Mucosa of stomach (tissue), 1 donor: ENCODE data around the gene ESYT2.

Experiments
- H3K27me3 ChIP-seq: one replicate; pipeline ENCODE4 v1.7.0; 2013; ENCODE audit warnings: mild to moderate bottlenecking, low read length; ENCODE audit not compliant: control insufficient read depth, insufficient read depth
- H3K36me3 ChIP-seq: one replicate; pipeline ENCODE4 v1.7.0; 2013; ENCODE audit warnings: low read length; ENCODE audit not compliant: control insufficient read depth, insufficient read depth
- H3K4me1 ChIP-seq: one replicate; pipeline ENCODE4 v1.7.0; 2013; ENCODE audit warnings: mild to moderate bottlenecking, low read length; ENCODE audit not compliant: control insufficient read depth, insufficient read depth
- H3K4me3 ChIP-seq: one replicate; pipeline ENCODE4 v1.7.0; 2013; ENCODE audit warnings: low read length
- H3K9ac ChIP-seq: one replicate; pipeline ENCODE4 v1.7.0; 2013; ENCODE audit warnings: mild to moderate bottlenecking, low read length, moderate library complexity
- H3K9me3 ChIP-seq: one replicate; pipeline ENCODE4 v1.7.0; 2013; ENCODE audit warnings: mild to moderate bottlenecking, low read length, moderate library complexity; ENCODE audit not compliant: control insufficient read depth
- donor health status: Pancreatic carcinoma.

Gene ESYT2

GRCh38 chr7:158751199-158751598 lies 78.1 kb downstream of the ESYT2 start:
- H3K9ac ChIP-seq = no peak overlapping the region
- H3K4me1 ChIP-seq = no peaks in the 10 kb centered on the region
- peaks cover 6% of the 10 kb centered on the region for H3K36me3 ChIP-seq
- H3K27me3 ChIP-seq = no peaks in the 10 kb centered on the region
- H3K9me3 ChIP-seq = no peaks in the 10 kb centered on the region
- no peak overlapping the region for H3K4me3 ChIP-seq

GRCh38 chr7:158750702-158751101 lies 78.6 kb downstream of the ESYT2 start:
- Histone ChIP-seq H3K36me3 (peaks cover 6% of the 10 kb centered on the region), H3K4me1 (no peaks in the 10 kb centered on the region), H3K27me3 (no peaks in the 10 kb centered on the region), H3K9me3 (no peaks in the 10 kb centered on the region), H3K4me3 (no peak overlapping the region), H3K9ac (no peak overlapping the region)

GRCh38 chr7:158749396-158749795 lies 79.9 kb downstream of the ESYT2 start:
- Histone ChIP-seq H3K36me3 (no peaks in the 10 kb centered on the region), H3K9me3 (no peaks in the 10 kb centered on the region), H3K4me1 (no peaks in the 10 kb centered on the region), H3K9ac (no peak overlapping the region), H3K4me3 (no peak overlapping the region), H3K27me3 (no peaks in the 10 kb centered on the region)

- Histone ChIP-seq H3K4me1 (no peaks in the 10 kb centered on the region), H3K36me3 (peaks cover 5% of the 10 kb centered on the region), H3K9ac (no peak overlapping the region), H3K4me3 (no peak overlapping the region), H3K27me3 (no peaks in the 10 kb centered on the region), H3K9me3 (no peaks in the 10 kb centered on the region)
These were observed 81.0 kb downstream of the ESYT2 start for GRCh38 chr7:158748335-158748734.

- Histone ChIP-seq H3K4me3 (no peak overlapping the region), H3K9ac (no peak overlapping the region), H3K27me3 (no peaks in the 10 kb centered on the region), H3K9me3 (no peaks in the 10 kb centered on the region), H3K4me1 (no peaks in the 10 kb centered on the region), H3K36me3 (peaks cover 5% of the 10 kb centered on the region)
These were observed 81.9 kb downstream of the ESYT2 start for GRCh38 chr7:158747408-158747807.

- Histone ChIP-seq H3K36me3 (peaks cover 5% of the 10 kb centered on the region), H3K9me3 (no peaks in the 10 kb centered on the region)
These were observed 82.4 kb downstream of the ESYT2 start for GRCh38 chr7:158746957-158747356.

GRCh38 chr7:158745057-158745715 lies 84.1 kb downstream of the ESYT2 start:
- Histone ChIP-seq H3K9ac (no peak overlapping the region), H3K9me3 (no peaks in the 10 kb centered on the region), H3K27me3 (no peaks in the 10 kb centered on the region), H3K36me3 (peaks cover 10% of the 10 kb centered on the region), H3K4me3 (no peak overlapping the region), H3K4me1 (peaks cover 14% of the 10 kb centered on the region)

More at GRCh38 chr7:158746957-158747356, 82.4 kb downstream of the ESYT2 start:
- Histone ChIP-seq H3K9ac (no peak overlapping the region), H3K4me3 (no peak overlapping the region), H3K27me3 (no peaks in the 10 kb centered on the region), H3K4me1 (no peaks in the 10 kb centered on the region)

GRCh38 chr7:158744070-158744469 lies 85.2 kb downstream of the ESYT2 start:
- Histone ChIP-seq H3K4me3 (no peak overlapping the region), H3K9ac (no peak overlapping the region), H3K9me3 (no peaks in the 10 kb centered on the region), H3K4me1 (peaks cover 20% of the 10 kb centered on the region), H3K36me3 (peaks cover 10% of the 10 kb centered on the region), H3K27me3 (no peaks in the 10 kb centered on the region)

GRCh38 chr7:158743219-158743618 lies 86.1 kb downstream of the ESYT2 start:
- Histone ChIP-seq H3K27me3 (no peaks in the 10 kb centered on the region), H3K9me3 (no peaks in the 10 kb centered on the region), H3K9ac (no peak overlapping the region), H3K36me3 (peaks cover 10% of the 10 kb centered on the region), H3K4me1 (peaks cover 20% of the 10 kb centered on the region), H3K4me3 (no peak overlapping the region)

- Histone ChIP-seq H3K9me3 (no peaks in the 10 kb centered on the region), H3K4me3 (no peak overlapping the region), H3K27me3 (no peaks in the 10 kb centered on the region), H3K36me3 (peaks cover 10% of the 10 kb centered on the region), H3K9ac (no peak overlapping the region), H3K4me1 (peaks cover 20% of the 10 kb centered on the region)
These were observed 87.1 kb downstream of the ESYT2 start for GRCh38 chr7:158742065-158742821.

GRCh38 chr7:158741294-158741666 lies 88.0 kb downstream of the ESYT2 start:
- Histone ChIP-seq H3K9me3 (no peaks in the 10 kb centered on the region), H3K36me3 (peaks cover 10% of the 10 kb centered on the region), H3K4me1 (peaks cover 20% of the 10 kb centered on the region), H3K4me3 (no peak overlapping the region), H3K27me3 (no peaks in the 10 kb centered on the region), H3K9ac (no peak overlapping the region)

- peaks cover 10% of the 10 kb centered on the region for H3K36me3 ChIP-seq
- H3K9ac ChIP-seq = no peak overlapping the region
These were observed 88.5 kb downstream of the ESYT2 start for GRCh38 chr7:158740657-158741293.

More at GRCh38 chr7:158740657-158741293, 88.5 kb downstream of the ESYT2 start:
- no peaks in the 10 kb centered on the region for H3K27me3 ChIP-seq
- H3K4me3 ChIP-seq = no peak overlapping the region
- H3K4me1 ChIP-seq = peaks cover 20% of the 10 kb centered on the region
- H3K9me3 ChIP-seq = no peaks in the 10 kb centered on the region
